ENCODE data around the gene KLHDC9. TPM values are rescaled to one million over a fixed set of nuclear protein-coding genes. Genes with fewer than 3 reads are reported as not detected.

KLHDC9 gene
- total and polyA plus RNA-seq, 2 of the 13 experiments (the other 11 are each of a cell fraction or from before 2014, with no cell fraction given) = 2.9 TPM

DNA sequence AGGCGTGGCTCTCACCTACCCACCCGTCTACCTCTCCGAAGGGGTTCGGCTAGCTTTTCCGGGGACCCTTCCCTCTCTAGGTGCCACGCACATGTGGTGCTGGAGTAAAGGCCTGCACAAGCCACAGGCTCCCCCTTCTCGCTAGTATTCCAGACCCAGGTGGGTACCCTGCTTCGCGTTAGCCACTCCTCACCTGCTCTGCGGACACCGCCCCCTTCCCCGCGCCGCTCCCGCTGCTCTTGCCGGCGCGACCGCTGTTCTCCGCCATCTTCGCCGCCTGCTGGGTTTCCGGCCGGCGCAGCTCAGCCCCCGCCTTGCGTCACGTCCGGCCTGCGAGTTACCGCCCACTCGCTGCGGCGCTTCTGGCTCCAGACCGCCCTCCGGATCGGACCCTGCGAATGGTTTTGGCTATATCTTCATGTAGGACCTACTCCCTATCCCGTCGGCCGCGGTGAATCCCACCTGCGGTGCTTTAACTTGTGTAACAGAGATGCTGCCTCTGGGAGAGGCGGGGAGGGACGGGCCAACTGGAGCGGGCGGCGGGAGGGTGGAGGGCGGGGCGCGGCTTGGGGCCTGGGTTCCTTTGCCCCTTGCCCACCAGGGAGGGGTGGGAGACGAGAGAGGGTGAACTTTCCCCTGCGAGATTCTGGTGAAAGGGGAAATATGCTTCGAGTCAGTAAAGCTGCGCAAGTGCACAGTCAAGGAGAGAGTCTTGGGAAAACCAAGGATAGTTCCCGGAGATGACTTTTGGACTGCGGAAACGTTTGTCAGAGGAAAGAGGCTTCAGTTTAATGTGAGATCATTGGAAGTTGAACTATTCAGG lies 19.8 kb downstream of the KLHDC9 start, which contains the start of the genes NIT1 and PFDN2 (continued):
- no peak for TF ChIP-seq TCF12 (IDR thresholded peaks at IDR 0.05)
- 0 out of 2 replicates have a peak, but pooled peaks have one; percentile 34 for TF ChIP-seq TCF12 (CRISPR knock-in tag; IDR thresholded peaks at IDR 0.05)
- peak; percentile 88 for TF ChIP-seq THAP11 (CRISPR knock-in tag; IDR thresholded peaks at IDR 0.05)
- TF ChIP-seq KAT7 (CRISPR knock-in tag; IDR thresholded peaks at IDR 0.05; ENCODE audit: borderline replicate concordance) = no peak
- TF ChIP-seq ZNF12 (CRISPR knock-in tag; IDR thresholded peaks at IDR 0.05) = 0 out of 2 replicates have a peak, but pooled peaks have one; percentile 16
- peak; percentile 39; the same call in 1 of the 2 replicates for TF ChIP-seq TGIF2 (CRISPR knock-in tag; IDR thresholded peaks at IDR 0.05)
- no peak for TF ChIP-seq CENPX (CRISPR knock-in tag; IDR thresholded peaks at IDR 0.05)
- peak; percentile 78 for TF ChIP-seq SP2 (CRISPR knock-in tag; IDR thresholded peaks at IDR 0.05)
- TF ChIP-seq, protein P1, sequence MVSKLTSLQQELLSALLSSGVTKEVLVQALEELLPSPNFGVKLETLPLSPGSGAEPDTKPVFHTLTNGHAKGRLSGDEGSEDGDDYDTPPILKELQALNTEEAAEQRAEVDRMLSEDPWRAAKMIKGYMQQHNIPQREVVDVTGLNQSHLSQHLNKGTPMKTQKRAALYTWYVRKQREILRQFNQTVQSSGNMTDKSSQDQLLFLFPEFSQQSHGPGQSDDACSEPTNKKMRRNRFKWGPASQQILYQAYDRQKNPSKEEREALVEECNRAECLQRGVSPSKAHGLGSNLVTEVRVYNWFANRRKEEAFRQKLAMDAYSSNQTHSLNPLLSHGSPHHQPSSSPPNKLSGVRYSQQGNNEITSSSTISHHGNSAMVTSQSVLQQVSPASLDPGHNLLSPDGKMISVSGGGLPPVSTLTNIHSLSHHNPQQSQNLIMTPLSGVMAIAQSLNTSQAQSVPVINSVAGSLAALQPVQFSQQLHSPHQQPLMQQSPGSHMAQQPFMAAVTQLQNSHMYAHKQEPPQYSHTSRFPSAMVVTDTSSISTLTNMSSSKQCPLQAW (CRISPR knock-in tag; IDR thresholded peaks at IDR 0.05) = peak; percentile 72
- TF ChIP-seq REPIN1 (CRISPR knock-in tag; IDR thresholded peaks at IDR 0.05; ENCODE audit: borderline replicate concordance, low read depth) = peak; percentile 74; the same call in 1 of the 2 replicates
- TF ChIP-seq RBM39 (IDR thresholded peaks at IDR 0.05; ENCODE audit: low read depth, low read length, poor library complexity, severe bottlenecking) = peak; percentile 52
- peak; percentile 92; the same call in 1 of the 2 replicates for TF ChIP-seq ZNF558 (CRISPR knock-in tag; IDR thresholded peaks at IDR 0.05; ENCODE audit: borderline replicate concordance)
- TF ChIP-seq ZNF567 (CRISPR knock-in tag; IDR thresholded peaks at IDR 0.05; ENCODE audit: borderline replicate concordance) = 0 out of 2 replicates have a peak, but pooled peaks have one; percentile 41
- TF ChIP-seq TP53 (CRISPR knock-in tag; conservative IDR thresholded peaks at IDR 0.05) = peak; percentile 56; the same call in 1 of the 2 replicates
- peak; percentile 29 for TF ChIP-seq IKZF4 (CRISPR knock-in tag; IDR thresholded peaks at IDR 0.05; ENCODE audit: borderline replicate concordance, low read depth, not compliant biosample characterization)
- peak; percentile 27; the same call in 1 of the 2 replicates for TF ChIP-seq MAZ (IDR thresholded peaks at IDR 0.05; ENCODE audit: borderline replicate concordance, low read depth, low read length)
- peak; percentile 80; the same call in 1 of the 2 replicates for TF ChIP-seq MAZ (CRISPR knock-in tag; IDR thresholded peaks at IDR 0.05; ENCODE audit: low read depth)
- peak; percentile 26; the same call in 1 of the 2 replicates for TF ChIP-seq RAD21 (CRISPR knock-in tag; IDR thresholded peaks at IDR 0.05)
- no peak for TF ChIP-seq DNMT3B (CRISPR knock-in tag; conservative IDR thresholded peaks at IDR 0.05)
- TF ChIP-seq POLR2AphosphoS5 (IDR thresholded peaks at IDR 0.05; ENCODE audit: low read depth, low read length) = peak; percentile 83
- TF ChIP-seq SPEN (CRISPR knock-in tag; IDR thresholded peaks at IDR 0.05; ENCODE audit: low read depth) = peak; percentile 80
- peak; percentile 70 for TF ChIP-seq ZNF883 (CRISPR knock-in tag; IDR thresholded peaks at IDR 0.05; ENCODE audit: not compliant biosample characterization)
- TF ChIP-seq, protein P2, sequence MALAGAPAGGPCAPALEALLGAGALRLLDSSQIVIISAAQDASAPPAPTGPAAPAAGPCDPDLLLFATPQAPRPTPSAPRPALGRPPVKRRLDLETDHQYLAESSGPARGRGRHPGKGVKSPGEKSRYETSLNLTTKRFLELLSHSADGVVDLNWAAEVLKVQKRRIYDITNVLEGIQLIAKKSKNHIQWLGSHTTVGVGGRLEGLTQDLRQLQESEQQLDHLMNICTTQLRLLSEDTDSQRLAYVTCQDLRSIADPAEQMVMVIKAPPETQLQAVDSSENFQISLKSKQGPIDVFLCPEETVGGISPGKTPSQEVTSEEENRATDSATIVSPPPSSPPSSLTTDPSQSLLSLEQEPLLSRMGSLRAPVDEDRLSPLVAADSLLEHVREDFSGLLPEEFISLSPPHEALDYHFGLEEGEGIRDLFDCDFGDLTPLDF (CRISPR knock-in tag; IDR thresholded peaks at IDR 0.05) = peak; percentile 73; the same call in 1 of the 2 replicates
- TF ChIP-seq ZNF503 (CRISPR knock-in tag; IDR thresholded peaks at IDR 0.05) = peak; percentile 32; the same call in 1 of the 2 replicates
- TF ChIP-seq ELF3 (CRISPR knock-in tag; IDR thresholded peaks at IDR 0.05) = peak; percentile 31; the same call in 1 of the 2 replicates

All from HepG2 (cell line).